ENCODE results near the gene CDH20. TPM values are rescaled to one million over a fixed set of nuclear protein-coding genes. Genes with fewer than 3 reads are reported as not detected.

The CDH20 gene
- total and polyA plus RNA-seq, 2 of the 13 experiments (the other 11 are each of a cell fraction or from before 2014, with no cell fraction given): not detected

- TF ChIP-seq ZNF543 (CRISPR knock-in tag; IDR thresholded peaks at IDR 0.05) (no peak), TP53 (CRISPR knock-in tag; conservative IDR thresholded peaks at IDR 0.05) (no peak), SRSF4 (IDR thresholded peaks at IDR 0.05; ENCODE audit: low read depth, low read length, poor library complexity, severe bottlenecking) (no peak), KAT8 (CRISPR knock-in tag; IDR thresholded peaks at IDR 0.05) (no peak)
Measured at GRCh38 chr18:61579581-61579980, 246.4 kb downstream of the CDH20 start (continued).

GRCh38 chr18:61580046-61580445 lies 246.8 kb downstream of the CDH20 start:
- Histone ChIP-seq H3K9ac (ENCODE audit: insufficient read depth, low read depth, low read length) (no peak overlapping the region), H3K27ac (ENCODE audit: extremely low read length, insufficient read depth, low read length) (no peak overlapping the region), H3K9me3 (ENCODE audit: low read length) (no peaks in the 10 kb centered on the region), H3K79me2 (ENCODE audit: insufficient read depth, low read length) (no peaks in the 10 kb centered on the region), H3K4me2 (ENCODE audit: low read depth, low read length) (no peak overlapping the region), H3K4me1 (ENCODE audit: insufficient read depth, low read length) (no peaks in the 10 kb centered on the region), H3K36me3 (replicated peaks in 1 of 2; ENCODE audit: control insufficient read depth in 1 of 2, insufficient read depth in 2 of 2, low read length in 2 of 2) (no peaks in the 10 kb centered on the region), H2AFZ (ENCODE audit: low read length) (no peak overlapping the region), H4K20me1 (ENCODE audit: insufficient read depth, low read length) (no peaks in the 10 kb centered on the region), H3K27me3 (ENCODE audit: control insufficient read depth in 1 of 2, insufficient read depth in 2 of 2, low read length in 2 of 2) (0 out of 5 replicates have a peak, but pooled peaks cover 0 to 4% of the 10 kb centered on the region in 2 experiments), H3K4me3 (replicated peaks in 1 of 3; ENCODE audit: insufficient read depth in 1 of 3, low read depth in 2 of 3, low read length in 3 of 3) (no peak overlapping the region)
- WGBS (ENCODE audit: low lambda C conversion rate): 0% methylated on average over 2 of the region's 2 CpGs
- ATAC-seq: no peak
- TF ChIP-seq E2F5 (CRISPR knock-in tag; conservative IDR thresholded peaks at IDR 0.05): no peak
- no peak for TF ChIP-seq POLR2G (IDR thresholded peaks at IDR 0.05; ENCODE audit: low read depth, low read length)
- TF ChIP-seq MEIS2 (CRISPR knock-in tag; IDR thresholded peaks at IDR 0.05): no peak
- no peak for TF ChIP-seq ZKSCAN1 (IDR thresholded peaks at IDR 0.05; ENCODE audit: low read length)
- ChIA-PET CTCF (ENCODE audit: low intra/inter-chr PET ratio, low total read pairs) (no interaction called here), POLR2A (no interaction called here)
- DNase-seq (ENCODE audit: low spot score): no peak
- BruUV-seq (replicated peaks): no TSS peak
- in situ Hi-C loops (cut with HindIII; ENCODE audit: extremely low pct_ligation_motif_present, low pct_unique_long_range_greater_than_20kb): no loop called here
- FAIRE-seq: no peak
- intact Hi-C loops (cut with micrococcal nuclease; ENCODE audit: unreplicated experiment): no loop called here
